Right kidney (tissue), 1 donor: ENCODE data around the gene ZSCAN23.
A peak's percentile ranks its signal among the peaks of the same experiment; 100 is the strongest.
"Not testable (repeated sequence)": the region's sequence is repeated elsewhere in the genome, so short reads cannot be mapped to it uniquely, and the experiment has no call there.

ENCODE experiments used
- DNase-seq: peaks from one replicate; pipeline ENCODE4 v3.0.0-alpha.2; 2016

ZSCAN23 gene

GRCh38 chr6:28442586-28442985 lies 705 bp downstream of the ZSCAN23 start:
- DNase-seq: peak; percentile 7

- no peak for DNase-seq
Observed at GRCh38 chr6:28436404-28436803, 6.9 kb downstream of the ZSCAN23 start.

- no peak for DNase-seq
Observed at GRCh38 chr6:28433119-28433518, 10.2 kb downstream of the ZSCAN23 start.

GRCh38 chr6:28429781-28430180 lies 13.5 kb downstream of the ZSCAN23 start:
- DNase-seq: no peak

GRCh38 chr6:28425944-28426541 lies 17.2 kb downstream of the ZSCAN23 start:
- DNase-seq: no peak

GRCh38 chr6:28424163-28424562 lies 19.1 kb downstream of the ZSCAN23 start:
- DNase-seq: no peak

- no peak for DNase-seq
Observed at GRCh38 chr6:28423546-28423945, 19.7 kb downstream of the ZSCAN23 start.

GRCh38 chr6:28413681-28414080 lies 29.6 kb downstream of the ZSCAN23 start:
- no peak for DNase-seq

- DNase-seq: no peak
Observed at GRCh38 chr6:28410767-28411166, 32.5 kb downstream of the ZSCAN23 start.

- no peak for DNase-seq
Observed at GRCh38 chr6:28408076-28408802, 35.1 kb downstream of the ZSCAN23 start.

GRCh38 chr6:28407401-28407800 lies 35.9 kb downstream of the ZSCAN23 start:
- no peak for DNase-seq

- DNase-seq: not testable (repeated sequence)
Observed at GRCh38 chr6:28403923-28404322, 39.4 kb downstream of the ZSCAN23 start.

- DNase-seq: no peak
Observed at GRCh38 chr6:28402197-28402596, 41.1 kb downstream of the ZSCAN23 start.

GRCh38 chr6:28401172-28401571 lies 42.1 kb downstream of the ZSCAN23 start:
- no peak for DNase-seq

- DNase-seq: no peak
Observed at GRCh38 chr6:28400122-28400451, 43.2 kb downstream of the ZSCAN23 start.

GRCh38 chr6:28399350-28400121 lies 43.8 kb downstream of the ZSCAN23 start, which contains the start of gene ZSCAN12:
Gene ZSCAN12, minus strand, starts transcription at chr6:28399747. Its CDS starts 1,342 bp downstream, at chr6:28398405.
- peak; percentile 93 for DNase-seq

GRCh38 chr6:28395918-28396317 lies 47.4 kb downstream of the ZSCAN23 start:
- no peak for DNase-seq

- DNase-seq: no peak
Observed at GRCh38 chr6:28393912-28394662, 49.2 kb downstream of the ZSCAN23 start.

- DNase-seq: no peak
Observed at GRCh38 chr6:28390688-28391087, 52.6 kb downstream of the ZSCAN23 start.

- no peak for DNase-seq
Observed at GRCh38 chr6:28384143-28384533, 59.2 kb downstream of the ZSCAN23 start.

- peak; percentile 87 for DNase-seq
Observed at GRCh38 chr6:28383235-28384142, 59.8 kb downstream of the ZSCAN23 start.
